ENCODE data around the gene RNF19B.

The RNF19B gene

DNA sequence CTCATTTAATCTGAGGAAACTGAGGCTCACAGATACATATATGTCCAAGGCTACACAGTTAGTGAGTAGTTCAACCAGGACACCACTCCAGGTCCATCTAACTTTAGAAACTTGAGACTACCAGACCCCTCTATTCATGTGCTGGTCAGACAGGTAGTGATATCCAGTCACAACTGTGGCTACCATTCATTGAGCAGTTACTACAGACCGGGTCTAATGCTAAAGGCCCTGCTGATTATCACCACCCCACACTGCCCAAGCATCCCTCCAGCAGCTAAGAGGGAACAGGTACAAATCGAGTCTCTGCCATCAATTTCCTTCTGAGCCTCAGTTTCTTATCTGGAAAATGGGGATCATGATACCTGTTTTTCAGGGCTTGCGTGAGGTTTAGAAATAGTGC, 73.0 kb downstream of the RNF19B start:
- no peak for DNase-seq (ENCODE audit: insufficient read length, low spot score)
- no peak for FAIRE-seq

DNA sequence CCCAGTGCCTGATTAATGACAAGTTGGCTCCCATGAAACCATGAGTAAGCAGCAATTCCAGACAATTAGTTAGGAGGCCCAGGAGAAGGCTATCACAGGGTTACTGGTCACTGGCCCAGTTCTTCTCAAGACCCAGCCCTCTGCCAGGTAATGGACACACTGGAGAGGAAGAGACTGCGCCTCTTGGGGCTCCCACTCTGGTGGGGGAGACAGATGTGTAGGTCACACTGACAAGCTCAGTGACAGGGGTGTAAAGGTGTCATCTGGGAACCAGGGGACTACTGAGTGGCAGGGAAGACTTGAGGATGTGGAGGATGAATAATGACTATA, 73.4 kb downstream of the RNF19B start:
- DNase-seq (ENCODE audit: insufficient read length, low spot score) (no peak), FAIRE-seq (no peak)

DNA sequence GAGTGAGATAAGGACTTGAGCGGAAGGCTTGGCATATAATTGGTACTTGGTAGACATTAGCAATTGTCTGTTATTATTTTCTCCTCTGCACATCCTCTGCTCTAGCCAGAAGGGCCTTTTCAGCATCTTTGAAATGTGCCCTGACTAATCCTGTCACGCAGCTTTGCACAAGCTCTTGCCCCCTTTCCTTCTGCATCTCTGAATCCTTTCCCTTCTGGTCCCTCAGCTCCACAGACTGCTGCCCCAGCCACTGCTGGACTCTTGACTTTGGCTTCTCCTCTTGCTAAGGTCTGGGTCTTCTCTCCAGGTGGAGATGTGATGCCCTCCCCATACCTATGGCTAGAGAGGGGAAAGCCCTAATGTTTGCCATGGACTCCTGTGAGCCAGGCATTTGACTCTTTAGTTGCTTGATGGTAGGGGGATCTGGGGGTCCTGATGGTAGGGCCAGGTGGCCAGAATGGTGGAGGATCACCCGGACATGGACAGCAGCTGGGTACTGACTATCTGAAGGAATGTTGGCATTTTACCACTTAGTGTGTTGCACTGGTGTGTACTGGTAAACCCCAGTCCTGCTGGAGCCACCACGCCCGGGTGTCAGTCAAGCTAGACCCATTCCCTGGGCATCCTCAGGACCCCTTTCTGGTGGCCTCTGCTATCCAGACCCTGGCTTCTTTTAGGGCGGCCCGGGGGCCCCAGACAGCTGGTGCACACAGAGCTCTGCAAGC, 73.9 kb downstream of the RNF19B start:
- FAIRE-seq: no peak
- no peak for DNase-seq (ENCODE audit: insufficient read length, low spot score)

DNA sequence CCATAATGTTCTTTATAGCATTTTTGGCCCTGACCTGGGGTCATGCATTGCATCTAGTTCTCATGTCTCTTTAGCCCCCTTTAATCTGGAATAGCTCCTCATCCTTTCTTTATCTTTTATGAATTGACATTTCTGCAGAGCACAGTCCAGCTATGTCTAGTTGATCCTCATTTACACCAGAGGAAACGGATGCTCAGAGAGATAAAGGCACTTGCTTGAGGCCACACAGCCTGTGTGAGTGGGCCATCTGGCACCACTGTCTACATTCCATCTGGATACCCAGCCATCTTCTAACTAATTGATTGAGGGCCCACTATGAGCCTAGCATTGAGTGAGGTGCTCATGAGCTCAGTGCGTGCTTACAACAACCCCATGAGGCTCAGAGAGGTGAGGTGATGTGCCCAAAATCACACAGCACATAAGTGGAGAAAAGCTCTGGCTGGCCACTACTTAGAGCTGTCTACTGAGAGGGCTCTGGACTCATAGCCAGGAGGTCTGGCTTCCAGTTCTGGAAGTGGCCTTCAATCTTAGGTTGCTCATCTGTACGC, 74.8 kb downstream of the RNF19B start:
- no peak for DNase-seq (ENCODE audit: insufficient read length, low spot score)
- FAIRE-seq: no peak

DNA sequence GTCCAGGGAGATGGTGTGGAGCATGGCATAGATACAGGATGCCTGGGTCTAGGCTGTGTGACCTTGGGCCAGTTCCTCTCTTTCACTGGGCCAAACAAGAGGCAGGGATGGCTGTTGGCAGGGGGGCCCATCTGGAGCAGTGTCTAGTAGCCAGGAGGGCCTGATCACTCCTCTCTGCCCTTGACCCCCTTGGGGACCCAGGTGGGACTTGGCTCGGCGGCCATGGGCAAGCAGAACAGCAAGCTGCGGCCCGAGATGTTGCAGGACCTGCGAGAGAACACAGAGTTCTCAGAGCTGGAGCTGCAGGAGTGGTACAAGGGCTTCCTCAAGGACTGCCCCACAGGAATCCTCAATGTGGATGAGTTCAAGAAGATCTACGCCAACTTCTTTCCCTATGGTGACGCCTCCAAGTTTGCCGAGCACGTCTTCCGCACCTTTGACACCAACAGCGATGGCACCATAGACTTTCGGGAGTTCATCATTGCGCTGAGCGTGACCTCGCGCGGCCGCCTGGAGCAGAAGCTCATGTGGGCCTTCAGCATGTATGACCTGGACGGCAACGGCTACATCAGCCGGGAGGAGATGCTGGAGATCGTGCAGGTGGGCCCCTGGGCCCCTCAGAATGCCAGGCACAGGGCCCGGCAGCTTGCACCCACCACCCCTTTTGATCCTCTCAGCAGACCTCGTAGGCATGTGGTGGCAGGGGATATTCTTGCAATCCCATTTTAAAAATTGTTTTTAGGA, 75.8 kb downstream of the RNF19B start:
- DNase-seq (ENCODE audit: insufficient read length, low spot score) (no peak), FAIRE-seq (no peak)

DNA sequence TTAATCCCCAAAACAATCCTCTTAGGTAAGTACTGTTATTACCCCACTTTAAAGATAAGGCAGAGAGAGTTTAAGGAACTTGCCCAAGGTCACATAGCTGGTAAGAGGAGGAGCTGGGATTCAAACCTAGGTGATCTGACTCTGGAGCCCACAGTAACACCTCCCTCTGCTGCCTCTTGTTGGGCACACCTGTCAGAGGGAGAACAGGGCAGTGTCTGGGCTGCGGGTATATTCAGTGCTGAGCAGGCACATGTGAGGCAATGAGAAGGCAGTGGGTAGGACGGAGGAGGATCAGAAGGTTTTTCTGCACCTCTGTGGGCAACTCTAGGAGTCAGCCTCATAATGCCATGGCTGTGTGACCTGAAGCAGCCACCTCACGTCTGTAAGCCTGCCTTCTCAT, 76.5 kb downstream of the RNF19B start:
- DNase-seq (ENCODE audit: insufficient read length, low spot score) (no peak), FAIRE-seq (no peak)

DNA sequence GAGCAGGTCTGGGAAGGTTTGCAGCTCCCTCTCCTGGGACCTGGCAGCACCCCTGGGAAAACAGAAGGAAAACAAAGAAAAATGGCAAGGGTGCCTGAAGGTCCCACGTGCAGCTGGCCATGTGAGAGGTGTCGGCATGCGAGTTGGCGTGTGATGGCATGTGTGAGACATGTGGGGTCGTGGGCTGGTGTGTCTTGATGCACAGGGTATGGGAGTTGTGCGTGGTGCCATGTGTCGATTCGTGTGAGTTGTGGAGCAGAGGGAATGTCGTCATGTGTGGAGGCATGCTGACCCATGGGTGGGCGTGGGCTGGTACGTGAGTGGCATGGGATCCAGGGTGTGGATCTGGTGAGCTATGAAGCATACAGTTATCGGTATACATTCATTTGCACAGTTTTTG, 77.0 kb downstream of the RNF19B start:
- FAIRE-seq: no peak

DNA sequence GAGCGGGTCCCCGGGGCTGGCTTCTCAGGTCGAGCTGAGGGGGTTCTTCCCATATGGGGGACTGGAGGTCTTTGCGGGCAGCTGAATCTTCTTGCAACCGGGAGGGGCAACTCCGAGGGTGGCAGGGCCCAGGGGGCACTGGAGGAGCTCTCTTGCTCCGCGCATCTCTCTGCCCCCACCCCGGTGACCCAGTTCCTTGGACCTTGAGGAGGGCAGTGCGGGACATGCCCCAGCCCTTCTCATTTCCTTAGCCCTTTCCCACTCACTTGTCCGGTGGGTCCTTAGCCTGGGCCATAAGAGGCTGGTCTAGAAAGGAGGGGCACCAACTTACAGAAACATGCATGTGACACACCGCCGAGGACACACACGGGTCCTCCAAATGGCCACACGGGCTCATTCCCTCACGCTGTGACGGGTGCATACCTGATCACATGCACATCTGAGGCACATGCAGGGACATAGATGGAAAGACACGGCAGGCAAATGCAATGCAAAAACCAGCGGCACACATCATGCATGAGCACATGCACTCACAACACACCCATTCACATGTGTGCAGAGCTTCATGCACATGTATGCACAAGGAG, 77.7 kb downstream of the RNF19B start:
- no peak for FAIRE-seq
- DNase-seq (ENCODE audit: insufficient read length, low spot score): no peak

More for the DNA sequence above, 77.0 kb downstream of the RNF19B start:
- DNase-seq (ENCODE audit: insufficient read length, low spot score): no peak
